Right atrium auricular region (tissue), 2 donors: ENCODE results near the gene FIG4. TPM values are rescaled to one million over a fixed set of nuclear protein-coding genes. Genes with fewer than 3 reads are reported as not detected.

Experiments
- DNase-seq: peaks from one replicate; pipeline ENCODE4 v3.0.0-alpha.2; 2019; ENCODE audit warnings: low spot score
- H3K27ac ChIP-seq, 2 donors: fragments of 200-600 bp; sonication (generic); 1 replicate in 1 of 2; 2 replicates in 1 of 2; pipeline ENCODE4 v1.5.1; 2016 to 2019
- H3K27me3 ChIP-seq, 2 donors: fragments of 200-600 bp; sonication (generic); one replicate each; pipeline versions ENCODE4 v1.5.1 to v1.6.0; 2017 to 2019
- H3K36me3 ChIP-seq: fragments of 200-600 bp; sonication (generic); one replicate; pipeline ENCODE4 v1.5.1; 2016
- H3K4me1 ChIP-seq, 2 donors: fragments of 200-600 bp; sonication (generic); one replicate each; pipeline versions ENCODE4 v1.5.1 to v1.6.0; 2017 to 2019
- H3K4me3 ChIP-seq, 2 donors: fragments of 200-600 bp; sonication (generic); 1 replicate in 1 of 2; 2 replicates in 1 of 2; pipeline ENCODE4 v1.5.1; 2017 to 2019; ENCODE audit warnings: mild to moderate bottlenecking in 1 of 2, moderate library complexity in 1 of 2
- H3K9me3 ChIP-seq, 2 donors: fragments of 200-600 bp; sonication (generic); one replicate each; pipeline ENCODE4 v1.5.1; 2019
- total RNA-seq, 2 donors: library from RNA; depleted of rRNA; stranded (reverse); fragments of >200 nt; gene quantifications; one replicate each; pipeline ENCODE4 v1.1.0, GENCODE V29; 2016
- TF ChIP-seq, protein P1 (sequence below), 2 donors: fragments of 200-600 bp; sonication (generic); IDR thresholded peaks; one replicate each; pipeline ENCODE4 v1.5.1; 2019; ENCODE audit warnings: antibody characterized with exemption in 2 of 2

FIG4 gene
- total RNA-seq, 2 donors from 2014 or later, result 6.2 to 9.6 TPM

DNA sequence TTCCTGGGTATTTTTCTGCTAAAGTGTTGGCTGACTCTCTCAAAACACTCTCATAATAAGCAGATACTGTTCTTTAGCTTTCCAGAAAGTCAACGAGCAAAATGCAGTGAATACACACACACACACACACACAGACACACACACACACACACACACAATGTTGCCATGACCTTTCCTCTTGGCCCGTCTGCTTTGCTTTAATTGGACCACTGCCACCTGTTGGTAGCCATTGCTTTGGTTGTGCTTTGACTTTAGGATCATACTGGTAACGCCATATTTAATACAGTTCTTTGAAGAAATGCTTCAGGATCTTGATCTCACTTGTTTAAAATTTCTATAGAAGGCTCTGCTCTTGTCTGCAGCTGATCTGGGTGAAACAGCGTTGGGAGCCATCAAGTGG lies 4.4 kb downstream of the FIG4 start:
- no peaks in the 10 kb centered on the region for H3K36me3 ChIP-seq
- DNase-seq, result no peak
- H3K27me3 ChIP-seq, result no peaks in the 10 kb centered on the region
- peaks cover 0 to 9% of the 10 kb centered on the region in 2 donors for H3K4me1 ChIP-seq
- TF ChIP-seq, protein P1, sequence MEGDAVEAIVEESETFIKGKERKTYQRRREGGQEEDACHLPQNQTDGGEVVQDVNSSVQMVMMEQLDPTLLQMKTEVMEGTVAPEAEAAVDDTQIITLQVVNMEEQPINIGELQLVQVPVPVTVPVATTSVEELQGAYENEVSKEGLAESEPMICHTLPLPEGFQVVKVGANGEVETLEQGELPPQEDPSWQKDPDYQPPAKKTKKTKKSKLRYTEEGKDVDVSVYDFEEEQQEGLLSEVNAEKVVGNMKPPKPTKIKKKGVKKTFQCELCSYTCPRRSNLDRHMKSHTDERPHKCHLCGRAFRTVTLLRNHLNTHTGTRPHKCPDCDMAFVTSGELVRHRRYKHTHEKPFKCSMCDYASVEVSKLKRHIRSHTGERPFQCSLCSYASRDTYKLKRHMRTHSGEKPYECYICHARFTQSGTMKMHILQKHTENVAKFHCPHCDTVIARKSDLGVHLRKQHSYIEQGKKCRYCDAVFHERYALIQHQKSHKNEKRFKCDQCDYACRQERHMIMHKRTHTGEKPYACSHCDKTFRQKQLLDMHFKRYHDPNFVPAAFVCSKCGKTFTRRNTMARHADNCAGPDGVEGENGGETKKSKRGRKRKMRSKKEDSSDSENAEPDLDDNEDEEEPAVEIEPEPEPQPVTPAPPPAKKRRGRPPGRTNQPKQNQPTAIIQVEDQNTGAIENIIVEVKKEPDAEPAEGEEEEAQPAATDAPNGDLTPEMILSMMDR (IDR thresholded peaks at IDR 0.05), result no peak
- H3K27ac ChIP-seq, result no peak overlapping the region
- no peak overlapping the region for H3K4me3 ChIP-seq
- no peaks in the 10 kb centered on the region for H3K9me3 ChIP-seq

DNA sequence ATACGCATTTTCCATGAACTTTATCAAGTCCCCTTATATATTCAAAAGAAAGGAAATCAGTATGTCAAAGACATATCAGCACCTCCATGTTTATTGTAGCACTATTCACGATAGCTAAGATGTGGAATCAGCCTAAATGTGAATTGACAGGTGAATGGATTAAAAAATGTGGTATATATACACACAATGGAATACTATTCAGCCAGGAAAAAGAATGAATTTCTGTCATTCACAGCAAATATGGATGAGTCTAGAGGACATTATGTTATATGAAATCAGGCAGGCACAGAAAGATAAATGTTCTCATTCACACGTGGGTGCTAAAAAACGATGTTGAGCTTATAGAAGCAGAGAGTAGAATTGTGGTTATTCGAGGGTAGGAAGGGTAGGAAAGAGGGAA lies 5.3 kb downstream of the FIG4 start:
- Histone ChIP-seq H3K36me3 (no peaks in the 10 kb centered on the region), H3K4me1 (peaks cover 0 to 9% of the 10 kb centered on the region in 2 donors), H3K9me3 (no peaks in the 10 kb centered on the region), H3K4me3 (no peak overlapping the region), H3K27ac (no peak overlapping the region), H3K27me3 (no peaks in the 10 kb centered on the region)
- TF ChIP-seq, protein P1 (IDR thresholded peaks at IDR 0.05), result no peak
- no peak for DNase-seq

DNA sequence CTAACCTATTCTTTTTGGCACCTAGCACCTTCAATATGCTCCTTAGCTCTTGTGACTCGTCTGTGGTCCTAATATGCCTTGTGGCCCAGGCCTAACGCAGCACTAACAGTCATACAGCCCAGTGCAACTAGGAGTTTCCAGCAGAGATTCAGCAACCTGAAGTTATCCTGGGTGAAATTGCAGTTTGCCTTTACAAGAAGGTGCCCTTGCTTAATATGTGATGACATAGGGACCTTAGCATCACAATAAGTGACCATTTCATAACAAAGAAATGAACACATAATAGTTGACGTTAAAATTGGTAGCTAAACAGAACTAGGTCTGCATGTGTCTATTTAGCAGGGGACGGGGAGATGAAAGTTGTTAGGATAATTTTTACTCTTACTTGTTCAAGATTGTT lies 10.1 kb downstream of the FIG4 start:
- TF ChIP-seq, protein P1 (IDR thresholded peaks at IDR 0.05), result no peak
- H3K27me3 ChIP-seq, result no peaks in the 10 kb centered on the region
- no peak overlapping the region for H3K27ac ChIP-seq
- H3K4me3 ChIP-seq, result no peak overlapping the region
- H3K9me3 ChIP-seq, result no peaks in the 10 kb centered on the region
- DNase-seq, result no peak
- H3K4me1 ChIP-seq, result no peaks in the 10 kb centered on the region
- H3K36me3 ChIP-seq, result no peaks in the 10 kb centered on the region

DNA sequence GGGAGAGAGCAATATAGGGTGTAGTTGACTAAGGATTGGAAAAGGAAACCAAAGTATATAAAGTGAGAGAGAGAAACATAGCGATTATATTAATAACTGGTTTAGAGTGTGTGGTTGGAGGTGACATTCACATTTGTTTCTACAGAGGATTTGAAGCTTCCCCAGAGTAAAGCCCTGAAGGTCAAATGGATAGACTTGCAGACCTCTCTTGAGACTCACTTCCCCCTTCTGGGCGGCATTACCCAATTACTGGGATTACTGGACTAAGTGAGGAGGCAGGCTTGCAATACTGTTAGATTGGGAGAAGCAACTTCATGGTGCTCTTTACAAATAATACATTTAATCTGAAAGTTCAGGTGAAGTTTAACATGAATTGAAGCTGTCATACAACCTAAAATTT lies 10.7 kb downstream of the FIG4 start:
- H3K4me1 ChIP-seq, result no peaks in the 10 kb centered on the region
- H3K4me3 ChIP-seq, result no peak overlapping the region
- H3K27ac ChIP-seq, result no peak overlapping the region
- no peak for DNase-seq
- no peaks in the 10 kb centered on the region for H3K36me3 ChIP-seq
- TF ChIP-seq, protein P1 (IDR thresholded peaks at IDR 0.05), result no peak
- H3K27me3 ChIP-seq, result no peaks in the 10 kb centered on the region
- H3K9me3 ChIP-seq, result no peaks in the 10 kb centered on the region

DNA sequence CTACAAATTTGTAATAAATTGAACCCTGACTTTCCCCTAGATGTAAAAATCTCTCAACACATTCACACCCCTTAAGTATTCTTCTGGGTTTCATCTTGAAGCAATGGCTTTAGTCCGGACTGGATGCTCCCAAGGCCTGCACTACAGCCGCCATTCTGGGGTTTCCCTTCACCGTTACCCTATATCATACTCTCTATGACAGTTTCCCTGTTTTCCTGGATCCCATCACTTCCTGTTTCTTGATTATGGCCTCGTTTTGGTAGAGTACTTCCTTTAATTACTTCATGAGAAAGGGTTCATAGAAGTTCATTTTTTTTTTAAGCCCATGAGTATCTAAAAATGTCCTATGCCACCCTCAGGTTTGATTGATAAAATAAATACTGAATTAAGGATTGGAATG lies 11.7 kb downstream of the FIG4 start:
- Histone ChIP-seq H3K36me3 (no peaks in the 10 kb centered on the region), H3K27ac (no peak overlapping the region), H3K9me3 (no peaks in the 10 kb centered on the region), H3K27me3 (no peaks in the 10 kb centered on the region), H3K4me3 (no peak overlapping the region), H3K4me1 (no peaks in the 10 kb centered on the region)
- DNase-seq, result no peak
- TF ChIP-seq, protein P1 (IDR thresholded peaks at IDR 0.05), result no peak

DNA sequence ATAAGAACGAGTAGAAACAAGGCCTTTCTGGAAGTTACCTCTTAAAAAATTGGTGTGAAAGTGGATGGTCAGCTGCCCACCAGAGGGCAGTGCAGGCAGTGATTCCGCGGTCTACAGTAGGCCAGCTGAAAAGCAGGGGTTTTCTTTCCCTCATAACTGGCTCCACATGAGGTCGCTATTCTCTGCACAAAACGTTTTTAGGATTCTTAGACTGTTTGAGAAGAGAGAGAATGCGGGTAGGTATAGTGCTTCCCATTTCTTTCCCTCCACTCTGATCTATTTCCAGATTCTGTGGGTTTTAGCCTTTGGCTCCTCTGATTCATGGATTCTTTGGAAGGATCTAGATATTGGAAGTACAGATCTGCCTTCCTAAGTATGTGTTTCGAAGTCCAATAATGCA lies 14.2 kb downstream of the FIG4 start:
- DNase-seq, result peak; percentile 84
- no peaks in the 10 kb centered on the region for H3K4me1 ChIP-seq

More for the DNA sequence above, 14.2 kb downstream of the FIG4 start:
- Histone ChIP-seq H3K27ac (no peak overlapping the region), H3K27me3 (no peaks in the 10 kb centered on the region), H3K4me3 (no peak overlapping the region), H3K9me3 (no peaks in the 10 kb centered on the region), H3K36me3 (no peaks in the 10 kb centered on the region)
- TF ChIP-seq, protein P1 (IDR thresholded peaks at IDR 0.05), result peak; percentile 92 to 97
